NCI-H1092 (cell line): ENCODE data around the gene SCGB1C2.

Experiments
- DNase-seq: peaks from one replicate; lab custom pipeline; 2025; lab: John Stamatoyannopoulos, UW

Gene SCGB1C2

DNA sequence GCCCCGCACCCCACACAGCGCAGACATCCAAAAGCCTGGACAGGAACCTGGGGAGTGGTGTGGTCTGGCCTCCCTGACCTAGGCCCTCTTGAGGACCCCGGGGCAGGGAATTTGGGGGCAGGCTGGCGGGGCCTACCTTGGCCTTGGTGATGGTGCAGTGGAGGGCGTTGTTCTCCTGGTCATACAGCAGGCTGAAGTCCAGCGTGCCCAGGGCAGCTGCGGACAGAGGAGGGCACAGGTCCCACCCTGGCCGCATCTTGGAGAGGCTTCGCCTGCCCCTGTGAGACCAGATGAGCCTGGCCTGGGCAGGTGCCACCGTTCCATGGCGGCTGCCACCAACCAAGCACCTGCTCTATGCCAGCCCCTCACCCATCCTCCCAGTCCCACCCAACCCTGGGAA, 35.0 kb downstream of the SCGB1C2 start:
- DNase-seq = no peak

DNA sequence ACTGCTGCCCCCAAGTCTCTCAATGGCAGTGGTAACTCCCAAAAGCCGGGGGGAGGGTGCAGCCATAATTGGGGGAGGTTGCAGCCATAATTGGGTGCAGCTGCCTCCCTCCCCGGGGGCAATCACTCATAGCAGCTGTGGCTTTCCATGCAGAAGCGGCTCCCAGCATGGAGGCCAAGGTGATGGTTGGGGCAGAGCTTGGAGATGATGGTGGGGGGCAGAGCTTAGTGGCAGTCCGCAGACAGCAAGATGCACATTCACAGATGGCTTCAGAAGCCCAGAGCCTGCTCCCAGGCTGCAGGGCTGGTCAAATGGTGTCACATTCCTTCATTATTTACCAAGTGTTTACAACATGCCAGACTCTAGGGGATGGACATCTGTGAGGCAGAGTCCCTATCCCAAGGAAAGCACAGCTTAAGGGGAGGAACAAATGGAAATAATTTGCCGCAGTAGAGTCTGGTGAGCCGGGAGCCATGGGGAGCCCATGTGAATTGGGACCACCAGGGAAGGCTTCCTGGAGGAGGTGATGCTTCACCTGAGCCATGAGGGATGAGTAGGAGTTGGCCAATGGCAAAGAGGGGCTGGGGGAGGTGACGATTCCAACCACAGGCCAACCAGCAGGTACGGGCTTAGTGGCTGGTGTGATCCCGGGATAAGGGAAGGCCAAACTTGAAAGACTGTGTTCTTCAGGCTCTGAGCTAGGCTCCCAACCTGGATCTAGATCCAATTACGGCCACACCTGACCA, 36.0 kb downstream of the SCGB1C2 start:
- no peak for DNase-seq

DNA sequence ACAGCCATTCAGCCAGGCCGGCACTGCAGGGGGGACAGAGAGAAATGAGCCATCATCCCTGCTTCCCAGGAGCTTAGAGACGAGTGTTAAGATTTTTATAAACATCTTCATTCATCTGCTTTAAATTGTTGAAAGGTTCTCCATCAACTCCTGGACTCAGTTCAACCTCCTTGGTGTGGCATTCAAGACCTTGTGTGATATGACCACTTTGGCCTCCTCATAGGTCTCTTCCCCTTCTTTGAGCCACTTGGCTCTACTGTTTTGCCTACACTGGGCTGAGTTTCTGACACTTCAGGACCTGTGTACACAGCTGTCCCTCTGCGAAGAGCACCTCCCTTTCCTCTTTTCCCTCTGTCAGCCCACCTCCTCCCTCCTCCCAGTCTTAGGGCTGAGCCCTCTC, 39.8 kb downstream of the SCGB1C2 start:
- no peak for DNase-seq

DNA sequence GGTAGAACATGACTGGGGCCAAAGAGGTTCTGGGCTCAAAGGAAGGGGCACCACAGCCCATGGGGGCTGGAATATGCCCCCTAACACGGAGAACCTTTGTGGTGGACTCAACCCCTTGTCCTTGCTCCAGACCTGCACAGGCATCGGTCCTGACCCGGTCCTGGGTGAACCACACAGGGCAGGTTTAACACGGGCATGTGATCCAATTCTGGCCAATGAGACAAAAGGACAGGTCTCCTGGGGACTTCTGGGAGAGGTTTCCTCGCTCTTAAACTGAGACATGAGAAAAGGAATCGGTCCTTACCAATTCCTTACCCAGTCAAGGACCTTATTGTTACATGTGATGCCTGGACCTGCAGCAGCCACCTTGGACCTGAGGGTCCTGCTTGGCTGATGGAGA, 40.4 kb downstream of the SCGB1C2 start:
- DNase-seq = no peak

DNA sequence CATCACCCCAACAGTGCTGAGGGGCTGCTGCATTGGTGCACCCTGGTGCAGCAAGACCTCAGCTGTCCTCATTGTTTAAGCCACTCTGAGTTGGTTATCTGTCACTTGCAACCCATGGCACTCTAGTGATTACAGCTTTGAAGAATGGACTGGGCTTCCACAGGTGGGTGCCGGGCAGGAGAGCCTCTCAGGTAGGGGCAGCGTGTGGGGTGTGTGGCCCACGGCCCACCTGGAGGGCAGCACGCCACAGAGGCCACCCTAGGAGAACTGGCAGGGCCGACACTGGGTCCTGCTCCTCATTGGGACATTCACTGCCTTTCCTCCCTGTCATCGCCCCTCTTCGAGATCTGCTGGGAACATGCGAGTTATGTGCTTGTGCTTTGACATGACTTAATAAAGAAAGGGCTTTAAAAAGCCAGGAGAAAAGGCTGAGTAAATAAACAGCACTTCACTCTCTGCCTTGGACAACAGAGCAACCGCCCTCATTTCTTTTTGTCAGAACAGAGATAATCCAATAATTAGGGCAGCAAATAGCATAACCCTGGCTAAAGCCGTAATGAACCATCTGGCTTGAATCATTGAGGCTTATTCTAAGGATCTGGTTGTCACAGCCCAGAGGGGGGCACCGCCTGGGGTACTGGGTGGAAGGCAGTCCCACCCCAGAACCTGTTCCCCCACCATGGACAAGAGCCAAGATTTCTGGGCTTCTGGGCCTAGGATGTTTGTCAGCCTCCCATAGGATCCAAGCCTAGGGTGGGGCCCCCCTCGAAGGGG, 41.1 kb downstream of the SCGB1C2 start:
- no peak for DNase-seq

DNA sequence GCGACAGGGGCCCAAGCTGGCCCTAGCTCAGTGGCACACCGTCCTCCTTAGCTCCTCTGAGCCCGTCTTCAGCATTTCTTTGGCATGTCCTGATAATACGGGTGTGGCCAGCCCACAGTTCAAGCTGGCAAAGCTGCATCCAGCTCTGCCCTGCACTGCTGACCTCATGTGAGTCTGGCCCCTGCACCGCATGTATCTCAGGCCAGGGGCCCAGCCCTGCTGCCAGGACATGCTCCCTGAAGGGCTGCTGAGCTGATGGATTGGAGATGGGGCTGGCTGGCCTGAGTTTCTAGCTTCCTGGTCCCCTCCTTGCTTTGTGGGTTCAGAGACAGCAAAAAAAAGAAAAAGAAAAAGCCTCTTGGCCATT, 41.7 kb downstream of the SCGB1C2 start:
- no peak for DNase-seq

DNA sequence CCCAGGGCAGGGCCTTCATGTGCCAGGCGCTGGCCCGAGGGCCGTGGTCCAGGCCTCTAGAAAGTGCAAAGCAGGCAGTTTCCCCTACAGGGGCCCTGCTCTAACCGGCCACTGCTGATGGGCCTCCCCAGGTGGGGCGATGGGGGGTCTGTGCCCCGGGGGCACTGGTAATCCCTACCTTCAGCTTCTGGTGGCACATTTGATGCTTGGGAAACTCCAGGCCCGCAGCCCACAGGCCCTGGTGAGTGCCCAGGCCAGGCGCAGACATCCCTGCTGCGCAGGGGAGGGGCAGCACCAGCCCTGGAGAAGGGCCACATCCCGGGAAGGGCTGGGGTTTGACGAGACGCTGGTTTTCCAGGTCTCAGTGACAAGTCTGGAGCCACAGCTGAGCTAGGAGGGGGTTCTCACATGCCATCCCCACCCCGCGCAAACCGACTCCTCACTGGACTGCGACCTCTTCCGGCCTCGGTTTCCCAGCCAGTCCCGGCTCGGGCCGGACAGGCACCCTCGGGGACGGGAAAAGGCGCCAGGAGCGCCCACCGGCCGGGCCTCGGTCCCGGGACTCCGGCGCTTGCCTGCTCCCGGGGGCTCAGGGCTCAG, 42.5 kb downstream of the SCGB1C2 start:
- DNase-seq = no peak

DNA sequence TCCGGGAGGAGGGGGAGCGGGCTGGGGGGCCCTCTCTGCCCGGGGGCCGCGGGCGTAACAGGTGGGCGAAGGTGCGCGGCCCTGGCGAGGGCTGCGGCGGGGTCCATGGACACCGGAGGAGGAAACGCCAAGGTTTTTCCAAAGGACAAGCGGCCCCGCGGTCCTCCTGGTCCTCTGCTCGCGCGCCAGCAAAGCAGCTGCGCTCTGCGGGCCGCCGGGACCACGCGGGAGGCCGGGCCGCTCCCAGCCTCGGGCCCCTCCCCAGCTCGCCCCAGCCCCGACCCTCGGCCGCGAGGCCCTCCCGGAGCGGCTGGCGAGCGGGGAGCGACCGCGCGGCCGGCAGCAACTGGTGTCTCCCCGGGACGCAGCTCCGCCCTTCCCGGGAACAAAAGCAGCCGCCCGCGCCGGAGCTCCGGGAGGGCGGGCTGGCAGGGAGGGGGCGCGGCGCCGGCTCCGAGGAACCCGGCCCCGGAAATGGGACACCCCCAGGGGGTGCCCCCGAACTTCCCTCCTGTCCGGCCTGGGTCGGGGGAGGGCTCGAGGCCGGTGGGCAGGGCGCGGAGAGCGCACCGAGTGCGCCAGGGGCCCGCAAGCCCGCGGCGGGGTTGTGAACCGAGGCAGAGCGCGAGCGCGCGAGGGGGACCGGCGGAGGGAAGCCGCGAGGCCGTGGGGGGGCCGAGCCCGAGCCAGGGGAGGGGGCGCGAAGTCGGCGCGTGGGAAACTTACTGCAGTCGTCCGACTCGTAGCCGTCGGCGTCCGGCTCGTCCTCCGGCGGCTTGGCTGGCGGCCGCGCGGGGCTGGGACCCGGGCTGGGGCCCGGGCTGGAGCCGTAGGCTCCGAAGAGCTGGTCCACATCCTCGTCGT, 43.2 kb downstream of the SCGB1C2 start:
- DNase-seq = no peak

DNA sequence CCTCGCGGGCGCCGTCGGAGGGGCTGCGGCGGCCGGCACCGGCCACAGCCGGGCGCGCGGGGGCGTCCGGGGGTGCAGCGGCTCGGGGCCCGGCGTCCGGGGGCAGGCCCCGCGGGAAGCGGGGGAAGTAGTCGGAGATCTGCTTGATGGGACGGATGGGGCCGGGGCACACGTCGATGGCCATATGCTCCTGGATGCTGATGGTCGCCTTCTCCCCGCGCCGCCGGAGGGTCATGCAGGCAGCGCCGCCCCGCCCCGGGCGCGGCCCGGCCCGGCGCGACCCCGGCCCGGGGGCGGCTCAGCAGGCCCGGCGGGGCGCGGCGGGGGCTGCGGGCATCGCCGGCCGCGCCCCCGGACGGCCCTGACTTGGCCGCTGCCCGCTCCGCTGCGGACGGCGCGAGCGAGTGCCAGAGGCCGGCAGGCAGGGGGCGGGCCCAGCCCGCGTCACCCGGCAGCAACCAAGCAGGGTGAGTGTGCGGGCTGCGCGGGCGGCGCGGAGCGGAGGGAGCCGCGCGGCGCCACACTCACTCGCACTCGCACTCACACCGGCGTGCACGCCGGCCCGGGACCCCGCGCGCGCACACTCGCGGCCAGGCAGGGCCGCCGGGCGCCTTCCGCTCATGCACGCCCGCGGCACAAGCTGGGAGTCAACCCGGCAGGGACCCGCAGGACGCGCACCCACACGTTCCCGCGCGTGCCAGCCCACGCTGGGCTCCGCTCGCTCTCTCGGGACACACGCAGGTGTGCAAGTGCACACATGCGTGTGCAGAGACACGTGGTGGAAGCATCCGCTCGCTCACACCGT, 44.1 kb downstream of the SCGB1C2 start, which contains the start of gene DOC2B:
Gene DOC2B, minus strand, starts transcription at position 406 of the 805 bp plus-strand sequence. Its CDS starts 171 bp downstream, at position 235.
- no peak for DNase-seq

DNA sequence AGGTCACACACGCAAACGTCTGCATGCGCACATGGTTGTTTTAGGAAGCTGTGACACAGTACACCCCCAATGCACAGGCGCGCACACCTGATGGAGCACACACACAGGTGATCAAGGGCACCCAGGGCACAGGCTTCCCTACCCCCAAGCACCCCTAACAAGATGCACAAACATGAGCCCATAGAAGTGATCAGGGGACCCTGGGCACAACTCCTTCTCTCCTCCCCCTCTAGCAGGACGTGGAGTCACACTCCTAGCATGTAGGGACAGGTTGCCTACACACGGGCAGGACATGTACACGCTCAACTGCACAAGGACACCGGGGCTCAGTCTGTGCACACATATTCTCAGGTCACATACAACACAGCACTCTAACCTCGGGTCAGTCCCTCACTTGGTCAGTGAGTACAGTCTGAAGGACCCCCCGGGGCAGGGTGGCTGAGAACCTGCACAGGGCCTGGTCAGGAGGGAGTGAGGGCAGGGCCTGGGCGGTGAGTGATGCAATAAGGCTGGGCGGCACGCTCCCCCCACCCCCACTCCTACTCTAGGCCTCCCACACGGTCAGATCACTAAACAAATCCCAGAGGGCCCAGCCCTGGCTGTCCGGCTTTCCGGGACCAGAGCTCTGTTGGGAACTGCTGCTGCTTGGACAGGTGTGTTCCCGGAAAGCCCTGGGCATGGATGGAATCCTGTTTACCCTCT, 44.8 kb downstream of the SCGB1C2 start:
- DNase-seq = no peak

DNA sequence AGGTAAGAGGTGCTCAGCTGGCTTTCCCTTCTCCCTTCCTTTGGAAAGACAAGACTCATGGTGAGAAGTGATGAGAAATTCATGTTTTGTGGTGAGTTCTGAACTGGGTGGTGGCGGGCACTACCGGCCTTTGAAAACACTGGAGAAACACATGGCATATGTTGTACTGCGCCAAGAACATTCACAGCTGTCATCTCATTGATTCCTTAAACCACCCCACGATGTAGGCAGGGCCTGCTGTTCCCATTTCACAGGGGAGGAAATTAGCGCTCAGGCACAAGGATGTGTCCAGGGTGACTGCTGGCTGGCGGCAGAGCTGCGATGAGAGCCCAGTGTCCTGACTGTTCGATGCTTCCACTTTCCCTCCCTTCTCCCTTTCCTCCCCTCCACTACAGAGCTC, 45.7 kb downstream of the SCGB1C2 start:
- no peak for DNase-seq

DNA sequence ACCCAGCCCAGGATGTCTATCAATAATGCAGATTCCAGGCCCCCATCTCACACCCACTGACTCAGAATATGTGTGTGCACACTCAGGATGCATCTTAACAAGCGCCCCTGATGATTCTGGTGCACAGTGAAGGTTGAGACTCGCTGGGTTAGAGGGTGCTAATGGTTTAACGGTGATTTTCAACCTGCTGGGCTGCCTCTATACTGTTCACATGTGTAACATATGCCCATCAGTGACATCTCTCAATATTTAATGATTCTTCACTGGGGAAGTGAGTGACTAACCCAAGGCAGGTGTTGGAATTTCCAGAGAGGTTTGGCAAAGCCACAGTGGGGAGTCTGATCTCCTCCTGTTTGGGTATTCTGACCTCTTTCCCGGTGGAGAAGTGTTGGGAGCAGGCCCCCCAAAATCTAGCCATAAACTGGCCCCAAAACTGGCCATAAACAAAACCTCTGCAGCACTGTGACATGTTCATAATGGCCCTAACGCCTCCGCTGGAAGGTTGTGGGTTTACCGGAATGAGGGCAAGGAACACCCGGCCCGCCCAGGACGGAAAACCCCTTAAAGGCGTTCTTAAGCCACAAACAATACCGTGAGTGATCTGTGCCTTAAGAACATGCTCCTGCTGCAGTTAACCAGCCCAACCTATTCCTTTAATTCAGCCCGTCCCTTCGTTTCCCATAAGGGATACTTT, 48.2 kb downstream of the SCGB1C2 start:
- DNase-seq = no peak

DNA sequence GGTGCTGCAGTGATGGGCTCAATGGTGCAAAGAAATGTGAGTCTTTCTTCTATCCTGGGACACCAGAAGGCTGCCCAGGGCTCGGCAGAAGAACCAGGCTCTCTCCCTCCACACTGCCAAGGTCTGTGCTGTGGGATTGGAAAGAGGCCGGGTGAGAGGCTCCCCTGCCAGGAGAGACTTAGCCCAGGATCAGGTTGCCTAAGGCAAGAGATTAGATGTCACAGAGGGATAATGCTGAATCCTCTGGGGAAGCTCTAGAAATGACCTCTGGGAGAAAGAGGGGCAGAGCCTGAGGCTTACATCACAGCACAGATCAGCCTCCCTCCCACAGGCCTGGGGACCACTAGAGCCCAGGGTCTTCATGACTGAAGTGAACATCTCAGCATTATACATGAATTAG, 49.8 kb downstream of the SCGB1C2 start:
- no peak for DNase-seq
